ENCODE measurements around the gene ATPAF1.

The ATPAF1 gene

DNA sequence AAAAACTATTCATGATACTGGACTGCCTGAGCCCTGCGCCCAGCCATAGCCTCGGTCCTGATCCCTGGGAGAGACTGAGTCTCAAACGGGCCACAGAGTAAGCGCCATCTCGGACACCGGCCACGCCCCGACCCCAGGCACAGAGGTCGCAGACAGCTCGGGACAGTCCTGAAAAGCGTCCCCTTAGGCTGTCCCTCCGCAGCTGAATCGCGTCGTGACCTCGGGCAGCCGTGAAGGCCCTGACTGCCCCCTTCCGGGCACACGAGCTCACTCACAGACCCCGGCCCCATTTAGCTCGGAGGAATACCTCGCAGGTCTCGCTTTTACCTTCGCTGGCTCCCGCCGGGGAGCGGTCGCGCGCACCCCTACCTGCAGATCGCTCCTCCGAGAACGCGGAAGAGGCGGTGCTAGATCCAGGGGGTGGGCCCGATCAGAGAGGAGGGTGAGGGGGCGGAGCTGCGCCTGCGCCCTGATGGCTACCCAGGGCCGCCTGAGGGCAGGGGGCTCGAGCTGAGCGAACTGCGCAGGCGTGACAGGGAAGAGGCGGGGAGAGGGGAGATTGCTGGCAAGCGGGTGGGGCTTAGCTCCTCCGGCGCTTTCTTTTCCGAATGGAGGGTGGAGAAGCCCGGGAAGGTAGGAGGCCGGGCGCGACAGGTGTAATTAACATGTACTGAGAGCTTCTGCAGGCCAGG is 64.2 kb downstream of the ATPAF1 start, which contains the start of gene MKNK1 (continued):
- peak; percentile 96 for TF ChIP-seq SP3 (tag by site-specific recombination; IDR thresholded peaks at IDR 0.05)
- no peak for TF ChIP-seq ZNF140 (tag by site-specific recombination; IDR thresholded peaks at IDR 0.05)
- TF ChIP-seq, protein P1, sequence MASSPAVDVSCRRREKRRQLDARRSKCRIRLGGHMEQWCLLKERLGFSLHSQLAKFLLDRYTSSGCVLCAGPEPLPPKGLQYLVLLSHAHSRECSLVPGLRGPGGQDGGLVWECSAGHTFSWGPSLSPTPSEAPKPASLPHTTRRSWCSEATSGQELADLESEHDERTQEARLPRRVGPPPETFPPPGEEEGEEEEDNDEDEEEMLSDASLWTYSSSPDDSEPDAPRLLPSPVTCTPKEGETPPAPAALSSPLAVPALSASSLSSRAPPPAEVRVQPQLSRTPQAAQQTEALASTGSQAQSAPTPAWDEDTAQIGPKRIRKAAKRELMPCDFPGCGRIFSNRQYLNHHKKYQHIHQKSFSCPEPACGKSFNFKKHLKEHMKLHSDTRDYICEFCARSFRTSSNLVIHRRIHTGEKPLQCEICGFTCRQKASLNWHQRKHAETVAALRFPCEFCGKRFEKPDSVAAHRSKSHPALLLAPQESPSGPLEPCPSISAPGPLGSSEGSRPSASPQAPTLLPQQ (tag by site-specific recombination; IDR thresholded peaks at IDR 0.05), result peak; percentile 46; the same call in 1 of the 2 replicates
- TF ChIP-seq KLF1 (tag by site-specific recombination; IDR thresholded peaks at IDR 0.05), result peak; percentile 29; the same call in 1 of the 2 replicates

DNA sequence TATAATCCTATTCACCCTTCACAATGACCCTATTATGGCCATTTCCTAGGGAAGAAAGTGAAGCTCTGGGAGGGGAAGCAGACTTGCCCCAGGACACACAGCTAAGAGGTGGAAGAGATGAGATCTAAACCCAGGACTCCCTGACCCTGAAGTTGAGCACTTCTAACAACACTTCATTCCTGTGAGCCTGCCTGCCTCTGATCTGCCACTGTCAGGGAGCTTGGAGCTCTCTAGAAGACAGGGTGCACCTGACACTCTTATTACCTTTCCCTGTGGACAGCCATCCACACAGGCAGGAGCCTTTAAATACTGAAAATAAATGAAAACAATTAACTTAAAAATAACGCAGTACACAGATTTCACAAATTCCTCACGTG is 64.7 kb downstream of the ATPAF1 start:
- H3K9me3 ChIP-seq (ENCODE audit: control insufficient read depth, insufficient read depth, low read depth, low read length), result no peaks in the 10 kb centered on the region
- ChIA-PET CTCF (interaction anchor here (0.6 to 2.3 kb wide), 7 partner anchors 10 to 905 kb away, joined by 3 to 10 read pairs (median 4); no protein-coding TSS in a partner anchor), POLR2A (interaction anchor here (1.1 to 4.6 kb wide), 8 partner anchors 11 to 70 kb away, joined by 4 to 77 read pairs (median 6); partner anchors contain the start of genes ATPAF1 and MOB3C)
- no peak for TF ChIP-seq ZNF521 (tag by site-specific recombination; IDR thresholded peaks at IDR 0.05)
- TF ChIP-seq, protein P2, sequence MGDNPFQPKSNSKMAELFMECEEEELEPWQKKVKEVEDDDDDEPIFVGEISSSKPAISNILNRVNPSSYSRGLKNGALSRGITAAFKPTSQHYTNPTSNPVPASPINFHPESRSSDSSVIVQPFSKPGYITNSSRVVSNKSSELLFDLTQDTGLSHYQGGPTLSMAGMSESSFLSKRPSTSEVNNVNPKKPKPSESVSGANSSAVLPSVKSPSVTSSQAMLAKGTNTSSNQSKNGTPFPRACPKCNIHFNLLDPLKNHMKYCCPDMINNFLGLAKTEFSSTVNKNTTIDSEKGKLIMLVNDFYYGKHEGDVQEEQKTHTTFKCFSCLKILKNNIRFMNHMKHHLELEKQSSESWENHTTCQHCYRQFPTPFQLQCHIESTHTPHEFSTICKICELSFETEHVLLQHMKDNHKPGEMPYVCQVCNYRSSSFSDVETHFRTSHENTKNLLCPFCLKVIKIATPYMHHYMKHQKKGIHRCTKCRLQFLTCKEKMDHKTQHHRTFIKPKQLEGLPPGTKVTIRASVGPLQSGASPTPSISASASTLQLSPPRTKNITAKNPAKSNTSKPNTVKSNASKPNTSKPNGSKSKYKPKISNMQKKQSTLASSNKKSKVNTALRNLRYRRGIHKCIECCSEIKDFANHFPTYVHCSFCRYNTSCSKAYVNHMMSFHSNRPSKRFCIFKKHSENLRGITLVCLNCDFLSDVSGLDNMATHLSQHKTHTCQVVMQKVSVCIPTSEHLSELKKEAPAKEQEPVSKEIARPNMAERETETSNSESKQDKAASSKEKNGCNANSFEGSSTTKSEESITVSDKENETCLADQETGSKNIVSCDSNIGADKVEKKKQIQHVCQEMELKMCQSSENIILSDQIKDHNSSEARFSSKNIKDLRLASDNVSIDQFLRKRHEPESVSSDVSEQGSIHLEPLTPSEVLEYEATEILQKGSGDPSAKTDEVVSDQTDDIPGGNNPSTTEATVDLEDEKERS (tag by site-specific recombination; IDR thresholded peaks at IDR 0.05), result no peak
- TF ChIP-seq, protein P3, sequence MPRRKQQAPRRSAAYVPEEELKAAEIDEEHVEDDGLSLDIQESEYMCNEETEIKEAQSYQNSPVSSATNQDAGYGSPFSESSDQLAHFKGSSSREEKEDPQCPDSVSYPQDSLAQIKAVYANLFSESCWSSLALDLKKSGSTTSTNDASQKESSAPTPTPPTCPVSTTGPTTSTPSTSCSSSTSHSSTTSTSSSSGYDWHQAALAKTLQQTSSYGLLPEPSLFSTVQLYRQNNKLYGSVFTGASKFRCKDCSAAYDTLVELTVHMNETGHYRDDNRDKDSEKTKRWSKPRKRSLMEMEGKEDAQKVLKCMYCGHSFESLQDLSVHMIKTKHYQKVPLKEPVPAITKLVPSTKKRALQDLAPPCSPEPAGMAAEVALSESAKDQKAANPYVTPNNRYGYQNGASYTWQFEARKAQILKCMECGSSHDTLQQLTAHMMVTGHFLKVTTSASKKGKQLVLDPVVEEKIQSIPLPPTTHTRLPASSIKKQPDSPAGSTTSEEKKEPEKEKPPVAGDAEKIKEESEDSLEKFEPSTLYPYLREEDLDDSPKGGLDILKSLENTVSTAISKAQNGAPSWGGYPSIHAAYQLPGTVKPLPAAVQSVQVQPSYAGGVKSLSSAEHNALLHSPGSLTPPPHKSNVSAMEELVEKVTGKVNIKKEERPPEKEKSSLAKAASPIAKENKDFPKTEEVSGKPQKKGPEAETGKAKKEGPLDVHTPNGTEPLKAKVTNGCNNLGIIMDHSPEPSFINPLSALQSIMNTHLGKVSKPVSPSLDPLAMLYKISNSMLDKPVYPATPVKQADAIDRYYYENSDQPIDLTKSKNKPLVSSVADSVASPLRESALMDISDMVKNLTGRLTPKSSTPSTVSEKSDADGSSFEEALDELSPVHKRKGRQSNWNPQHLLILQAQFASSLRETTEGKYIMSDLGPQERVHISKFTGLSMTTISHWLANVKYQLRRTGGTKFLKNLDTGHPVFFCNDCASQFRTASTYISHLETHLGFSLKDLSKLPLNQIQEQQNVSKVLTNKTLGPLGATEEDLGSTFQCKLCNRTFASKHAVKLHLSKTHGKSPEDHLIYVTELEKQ (tag by site-specific recombination; IDR thresholded peaks at IDR 0.05; ENCODE audit: borderline replicate concordance), result no peak
- TF ChIP-seq FEZF1 (tag by site-specific recombination; IDR thresholded peaks at IDR 0.05), result no peak
- no peak for TF ChIP-seq ZNF23 (tag by site-specific recombination; IDR thresholded peaks at IDR 0.05; ENCODE audit: borderline replicate concordance)
- no peak for TF ChIP-seq WT1 (tag by site-specific recombination; IDR thresholded peaks at IDR 0.05)
- no peak for TF ChIP-seq ZSCAN30 (tag by site-specific recombination; IDR thresholded peaks at IDR 0.05)
- no peak for TF ChIP-seq ZXDB (tag by site-specific recombination; IDR thresholded peaks at IDR 0.05)
- no peak for TF ChIP-seq ZNF37A (tag by site-specific recombination; IDR thresholded peaks at IDR 0.05)
- no peak for TF ChIP-seq ZNF202 (tag by site-specific recombination; IDR thresholded peaks at IDR 0.05; ENCODE audit: borderline replicate concordance)
- TF ChIP-seq ZNF157 (tag by site-specific recombination; IDR thresholded peaks at IDR 0.05), result no peak
- no peak for TF ChIP-seq ZNF292 (tag by site-specific recombination; IDR thresholded peaks at IDR 0.05; ENCODE audit: borderline replicate concordance, low read depth)
- no peak for TF ChIP-seq KLF7 (tag by site-specific recombination; IDR thresholded peaks at IDR 0.05; ENCODE audit: borderline replicate concordance)
- peaks cover 0 to 3% of the 10 kb centered on the region in 2 experiments; a peak in 1 of 3 replicates for H3K36me3 ChIP-seq (ENCODE audit: control insufficient read depth in 2 of 2, insufficient read depth in 1 of 2, low read length in 2 of 2)
- H3K27ac ChIP-seq (ENCODE audit: extremely low read depth, low read depth, low read length), result no peak overlapping the region
- peaks cover 2% of the 10 kb centered on the region; the same call in 1 of the 2 replicates for H3K4me1 ChIP-seq (ENCODE audit: control insufficient read depth, insufficient read depth, low read length)
- peak overlapping the region; percentile 95 for H3K4me3 ChIP-seq (ENCODE audit: low read depth, low read length)

Data from HEK293 (cell line).